H9 (cell line): ENCODE results near the gene CCDC57. TPM values are rescaled to one million over a fixed set of nuclear protein-coding genes. Genes with fewer than 3 reads are reported as not detected.

Source experiments
- DNase-seq: peaks from one replicate; pipeline ENCODE4 v3.0.0-alpha.2; 2017
- H2AFZ ChIP-seq: one replicate; pipeline ENCODE4 v1.6.1; 2013; ENCODE audit warnings: mild to moderate bottlenecking, low read length, control low read depth, moderate library complexity
- H2AK5ac ChIP-seq: 2 replicates; pipeline ENCODE4 v1.6.1; 2013; ENCODE audit warnings: low read length, control low read depth, mixed read lengths; ENCODE audit not compliant: insufficient read length
- H2BK120ac ChIP-seq: one replicate; pipeline ENCODE4 v1.6.1; 2013; ENCODE audit warnings: low read depth, mild to moderate bottlenecking, low read length, control low read depth, inconsistent platforms; ENCODE audit not compliant: poor library complexity, severe bottlenecking
- H2BK12ac ChIP-seq: 2 replicates; pipeline ENCODE4 v1.6.1; 2013; ENCODE audit warnings: low read length, control low read depth, mixed read lengths, low read depth; ENCODE audit not compliant: insufficient read length
- H2BK15ac ChIP-seq: 2 replicates; pipeline ENCODE4 v1.6.1; 2013; ENCODE audit warnings: low read depth, low read length, control low read depth
- H2BK20ac ChIP-seq: one replicate; pipeline ENCODE4 v1.6.1; 2013; ENCODE audit warnings: low read depth, mild to moderate bottlenecking, low read length, control low read depth, inconsistent platforms; ENCODE audit not compliant: poor library complexity, severe bottlenecking
- H2BK5ac ChIP-seq: 2 replicates; pipeline ENCODE4 v1.6.1; 2013; ENCODE audit warnings: low read length, control low read depth, mixed read lengths; ENCODE audit not compliant: insufficient read length
- H3K14ac ChIP-seq: 2 replicates; pipeline ENCODE4 v1.6.1; 2013; ENCODE audit warnings: low read length, control low read depth; ENCODE audit not compliant: insufficient read depth
- H3K18ac ChIP-seq: 2 replicates; pipeline ENCODE4 v1.6.1; 2013; ENCODE audit warnings: low read depth, mild to moderate bottlenecking, mixed read lengths, low read length, control low read depth; ENCODE audit not compliant: insufficient read length
- H3K23ac ChIP-seq: 2 replicates; pipeline ENCODE4 v1.6.1; 2013; ENCODE audit warnings: low read length, control low read depth, mixed read lengths, low read depth; ENCODE audit not compliant: insufficient read length
- H3K23me2 ChIP-seq: 2 replicates; pipeline ENCODE4 v1.6.1; 2013; ENCODE audit warnings: low read depth, mild to moderate bottlenecking, mixed read lengths, low read length, control low read depth; ENCODE audit not compliant: insufficient read length, poor library complexity, severe bottlenecking
- H3K27ac ChIP-seq: 2 replicates; pipeline ENCODE4 v1.5.1; 2013; ENCODE audit warnings: low read length, control low read depth, mixed read lengths, low read depth; ENCODE audit not compliant: insufficient read length
- H3K27me3 ChIP-seq: 2 replicates; pipeline ENCODE4 v1.6.1; 2013; ENCODE audit warnings: low read length, control low read depth, inconsistent platforms; ENCODE audit not compliant: insufficient read depth
- H3K4ac ChIP-seq: 2 replicates; pipeline ENCODE4 v1.6.1; 2013; ENCODE audit warnings: low read depth, mild to moderate bottlenecking, control low read depth, inconsistent platforms, low read length, moderate library complexity
- H3K4me1 ChIP-seq: 2 replicates; pipeline ENCODE4 v1.6.1; 2013; ENCODE audit warnings: low read length, control low read depth, inconsistent platforms; ENCODE audit not compliant: insufficient read depth
- H3K4me2 ChIP-seq: 2 replicates; pipeline ENCODE4 v1.6.1; 2013; ENCODE audit warnings: low read length, control low read depth, mixed read lengths; ENCODE audit not compliant: insufficient read length, insufficient read depth
- H3K56ac ChIP-seq: 2 replicates; pipeline ENCODE4 v1.6.1; 2013; ENCODE audit warnings: low read depth, mild to moderate bottlenecking, mixed read lengths, low read length, control low read depth; ENCODE audit not compliant: insufficient read length
- H3K79me1 ChIP-seq: 2 replicates; pipeline ENCODE4 v1.6.1; 2013; ENCODE audit warnings: low read depth, mild to moderate bottlenecking, moderate library complexity, low read length, control low read depth, inconsistent platforms; ENCODE audit not compliant: insufficient read depth, poor library complexity, severe bottlenecking
- H3K79me2 ChIP-seq: 2 replicates; pipeline ENCODE4 v1.6.1; 2013; ENCODE audit warnings: low read length, control low read depth, inconsistent platforms; ENCODE audit not compliant: insufficient read depth
- H3K9ac ChIP-seq: 2 replicates; pipeline ENCODE4 v1.6.1; 2013; ENCODE audit warnings: low read length, control low read depth, mixed read lengths; ENCODE audit not compliant: insufficient read length; ENCODE audit errors: extremely low read depth
- H3K9me3 ChIP-seq: one replicate; pipeline ENCODE4 v1.6.1; 2013; ENCODE audit warnings: low read depth, low read length, inconsistent platforms; ENCODE audit not compliant: control insufficient read depth
- H3T11ph ChIP-seq: one replicate; pipeline ENCODE4 v1.6.1; 2013; ENCODE audit warnings: mild to moderate bottlenecking, low read length, control low read depth, inconsistent platforms
- H4K20me1 ChIP-seq: one replicate; pipeline ENCODE4 v1.6.1; 2013; ENCODE audit not compliant: control insufficient read depth, insufficient read length, insufficient read depth
- H4K5ac ChIP-seq: 2 replicates; pipeline ENCODE4 v1.6.1; 2013; ENCODE audit warnings: low read depth, mild to moderate bottlenecking, mixed read lengths, low read length, control low read depth; ENCODE audit not compliant: insufficient read length
- H4K8ac ChIP-seq: replicated peaks from 2 replicates; pipeline ENCODE4 v1.6.1; 2013; ENCODE audit warnings: low read length, control low read depth, mixed read lengths, low read depth; ENCODE audit not compliant: insufficient read length
- H4K91ac ChIP-seq: 2 replicates; pipeline ENCODE4 v1.6.1; 2013; ENCODE audit warnings: low read depth, mild to moderate bottlenecking, moderate library complexity, mixed read lengths, low read length, control low read depth; ENCODE audit not compliant: insufficient read length
- H3K27ac Mint-ChIP-seq, 3 experiments: 2 replicates in 2 of 3; 3 replicates in 1 of 3; pipeline ENCODE4 v1.8.0; 2020 to 2021; ENCODE audit warnings: mixed read lengths in 3 of 3, mild to moderate bottlenecking in 1 of 3, moderate library complexity in 1 of 3
- H3K27me3 Mint-ChIP-seq: 2 replicates; pipeline ENCODE4 v1.8.0; 2021; ENCODE audit warnings: low read depth, mild to moderate bottlenecking, moderate library complexity, mixed read lengths
- H3K36me3 Mint-ChIP-seq, 3 experiments: 2 replicates in 2 of 3; 3 replicates in 1 of 3; pipeline ENCODE4 v1.8.0; 2020 to 2021; ENCODE audit warnings: low read depth in 3 of 3, mixed read lengths in 3 of 3; ENCODE audit not compliant: insufficient read depth in 1 of 3
- H3K4me1 Mint-ChIP-seq, 2 experiments: 2 replicates each; pipeline ENCODE4 v1.8.0; 2020; ENCODE audit warnings: mixed read lengths in 2 of 2
- H3K4me3 Mint-ChIP-seq, 2 experiments: 2 replicates in 1 of 2; 3 replicates in 1 of 2; pipeline ENCODE4 v1.8.0; 2020 to 2021; ENCODE audit warnings: mild to moderate bottlenecking in 2 of 2, mixed read lengths in 2 of 2, moderate library complexity in 1 of 2
- H3K9me3 Mint-ChIP-seq, 2 experiments: 2 replicates in 1 of 2; 3 replicates in 1 of 2; pipeline ENCODE4 v1.8.0; 2020; ENCODE audit warnings: mild to moderate bottlenecking in 2 of 2, mixed read lengths in 2 of 2, moderate library complexity in 1 of 2
- WGBS: extraction: QIAGEN DNeasy Blood & Tissue Kit; methylation state at CpG from one replicate; pipeline ENCODE4 v1.1.7; 2013; ENCODE audit warnings: missing lambda C conversion rate, low lambda C conversion rate, mixed read lengths; ENCODE audit not compliant: insufficient read length; ENCODE audit errors: extremely low coverage; 5-methylcytosine and 5-hydroxymethylcytosine counted together
- total RNA-seq: library from RNA; stranded (reverse); gene quantifications from 2 replicates; pipeline ENCODE4 v1.2.1, GENCODE V29; 2021
- TF ChIP-seq, protein P1 (sequence below): fragments of 200-600 bp; sonication (generic); conservative IDR thresholded peaks from 3 replicates; pipeline ENCODE4 v1.8.0; 2021; ENCODE audit warnings: antibody characterized with exemption, mild to moderate bottlenecking

CCDC57 gene
- total RNA-seq, 1 experiment from 2014 or later: 11.0 TPM

DNA sequence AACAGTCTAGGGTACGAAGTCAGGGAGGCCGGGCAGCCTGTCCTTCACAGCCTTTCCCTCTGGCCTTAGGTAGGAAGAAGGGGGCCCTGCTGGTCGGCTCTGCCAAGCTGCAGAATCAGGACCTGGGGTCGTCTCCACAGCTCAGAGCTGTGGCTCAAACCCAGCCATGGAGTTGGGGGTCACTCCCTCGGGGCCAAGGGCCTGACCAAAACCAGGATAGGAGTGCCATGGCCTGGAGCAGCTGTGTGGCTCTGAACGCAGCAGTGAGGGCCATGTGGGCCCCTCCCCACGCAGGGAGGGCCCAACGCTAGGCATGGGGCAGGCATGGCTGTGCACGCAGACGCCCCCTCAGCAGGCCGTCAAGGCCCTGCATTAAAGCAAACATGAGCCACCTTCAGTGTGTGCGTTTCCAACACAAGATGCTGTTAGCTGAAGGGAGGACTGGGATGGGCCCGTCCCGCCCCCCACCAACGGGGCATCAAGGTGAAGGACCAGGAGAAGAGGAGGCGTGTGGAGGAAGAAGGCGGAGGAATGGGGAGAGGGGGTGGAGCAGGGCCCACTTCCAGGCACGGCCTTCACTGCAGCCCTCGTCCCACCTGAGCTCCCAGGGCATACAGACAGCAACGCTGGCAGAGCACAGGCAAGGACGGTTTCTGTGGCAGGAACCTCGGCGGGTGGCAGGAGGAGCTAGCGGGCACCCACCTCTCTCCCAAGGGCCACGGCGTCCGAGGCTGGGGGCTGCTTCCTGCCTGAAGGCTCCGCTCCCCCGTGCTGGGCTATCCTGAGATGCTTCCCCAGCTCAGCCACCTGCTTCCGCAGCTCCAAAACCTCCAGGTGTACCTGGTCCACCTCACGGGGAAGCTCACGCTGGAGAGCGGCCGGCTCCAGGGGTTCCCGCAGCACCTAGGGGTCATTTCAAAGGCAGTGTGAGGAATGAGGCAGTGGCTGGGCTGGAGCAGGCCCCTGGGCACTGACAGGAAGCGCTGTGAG, 55.3 kb downstream of the CCDC57 start:
- H4K91ac ChIP-seq: no peak overlapping the region
- H3K56ac ChIP-seq: no peak overlapping the region
- no peak overlapping the region for H3T11ph ChIP-seq
- no peaks in the 10 kb centered on the region for H3K9me3 ChIP-seq
- TF ChIP-seq, protein P1, sequence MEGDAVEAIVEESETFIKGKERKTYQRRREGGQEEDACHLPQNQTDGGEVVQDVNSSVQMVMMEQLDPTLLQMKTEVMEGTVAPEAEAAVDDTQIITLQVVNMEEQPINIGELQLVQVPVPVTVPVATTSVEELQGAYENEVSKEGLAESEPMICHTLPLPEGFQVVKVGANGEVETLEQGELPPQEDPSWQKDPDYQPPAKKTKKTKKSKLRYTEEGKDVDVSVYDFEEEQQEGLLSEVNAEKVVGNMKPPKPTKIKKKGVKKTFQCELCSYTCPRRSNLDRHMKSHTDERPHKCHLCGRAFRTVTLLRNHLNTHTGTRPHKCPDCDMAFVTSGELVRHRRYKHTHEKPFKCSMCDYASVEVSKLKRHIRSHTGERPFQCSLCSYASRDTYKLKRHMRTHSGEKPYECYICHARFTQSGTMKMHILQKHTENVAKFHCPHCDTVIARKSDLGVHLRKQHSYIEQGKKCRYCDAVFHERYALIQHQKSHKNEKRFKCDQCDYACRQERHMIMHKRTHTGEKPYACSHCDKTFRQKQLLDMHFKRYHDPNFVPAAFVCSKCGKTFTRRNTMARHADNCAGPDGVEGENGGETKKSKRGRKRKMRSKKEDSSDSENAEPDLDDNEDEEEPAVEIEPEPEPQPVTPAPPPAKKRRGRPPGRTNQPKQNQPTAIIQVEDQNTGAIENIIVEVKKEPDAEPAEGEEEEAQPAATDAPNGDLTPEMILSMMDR: no peak
- H4K8ac ChIP-seq: no peak overlapping the region
- no peaks in the 10 kb centered on the region for H3K79me1 ChIP-seq
- no peak overlapping the region for H3K14ac ChIP-seq
- no peak overlapping the region for H2BK15ac ChIP-seq
- peaks cover 4 to 6% (median 5%) of the 10 kb centered on the region in 3 experiments; a peak in 3 of 7 replicates for H3K36me3 Mint-ChIP-seq
- no peak overlapping the region for H2AFZ ChIP-seq
- no peak overlapping the region for H3K27ac ChIP-seq
- peaks cover 16% of the 10 kb centered on the region for H3K27me3 Mint-ChIP-seq
- no peaks in the 10 kb centered on the region for H3K9me3 Mint-ChIP-seq
- WGBS: no CpG with 5 or more reads among the region's 36 CpGs
- no peak for DNase-seq
- H3K79me2 ChIP-seq: no peaks in the 10 kb centered on the region
- H2BK120ac ChIP-seq: no peak overlapping the region
- no peaks in the 10 kb centered on the region for H3K27me3 ChIP-seq
- H2BK12ac ChIP-seq: no peak overlapping the region
- no peak overlapping the region for H2BK5ac ChIP-seq
- H3K4me3 Mint-ChIP-seq: no peak overlapping the region
- H3K18ac ChIP-seq: no peak overlapping the region
- no peak overlapping the region for H3K4ac ChIP-seq
- H3K9ac ChIP-seq: no peak overlapping the region
- H4K5ac ChIP-seq: no peak overlapping the region
- no peak overlapping the region for H3K23ac ChIP-seq
- no peaks in the 10 kb centered on the region for H3K4me1 ChIP-seq
- H3K23me2 ChIP-seq: no peaks in the 10 kb centered on the region
- H2BK20ac ChIP-seq: no peak overlapping the region
- H3K4me2 ChIP-seq: no peak overlapping the region
- no peak overlapping the region for H2AK5ac ChIP-seq
- H4K20me1 ChIP-seq: no peaks in the 10 kb centered on the region
- H3K27ac Mint-ChIP-seq: no peak overlapping the region
- H3K4me1 Mint-ChIP-seq: peaks cover 0 to 5% of the 10 kb centered on the region in 2 experiments; a peak in 1 of 4 replicates
